Measurements from ENCODE around the gene POGLUT2.

Gene POGLUT2

DNA sequence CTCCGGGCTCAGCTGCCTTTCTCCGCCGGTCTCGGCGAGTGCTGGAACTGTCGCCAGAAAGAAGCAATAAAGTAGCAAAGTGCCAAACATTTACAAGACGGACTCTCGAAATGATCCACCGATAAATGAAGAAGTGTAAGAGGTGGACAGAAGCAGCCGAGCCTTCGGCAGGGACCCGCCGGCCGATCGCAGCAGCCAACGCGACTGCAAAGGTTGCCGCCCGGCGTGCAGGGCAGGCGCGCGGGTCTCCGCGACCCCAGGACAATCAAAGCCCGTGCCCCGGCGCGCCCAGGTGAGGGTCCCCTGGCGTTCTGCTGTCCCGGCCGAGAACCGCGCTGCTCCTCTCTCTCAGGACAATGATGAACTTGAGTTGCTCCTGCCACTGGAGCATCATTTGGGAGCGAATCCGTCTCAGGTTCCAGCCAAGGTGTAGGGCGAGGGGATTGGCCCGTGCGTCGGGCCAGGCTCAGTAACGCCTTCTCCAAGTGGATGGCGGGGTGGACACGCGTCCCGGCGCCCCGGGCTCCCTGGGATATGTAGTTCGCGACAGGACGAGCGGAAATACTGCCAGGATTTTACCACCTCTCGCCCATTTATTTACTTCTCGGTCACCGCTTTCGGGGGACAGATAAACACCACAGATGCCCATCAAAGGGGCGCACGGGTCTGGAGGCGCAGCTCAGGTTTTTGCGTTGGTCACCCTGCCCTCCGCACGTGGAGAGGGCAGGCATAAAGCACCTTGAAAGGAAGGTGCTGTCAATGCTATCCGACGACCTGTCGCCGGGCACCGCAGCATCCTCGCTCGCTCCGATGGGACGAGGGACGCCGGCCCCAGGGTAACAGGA, at the start of gene POGLUT2, which contains the start of gene BIVM:
POGLUT2 (minus strand) TSS at position 396 of the 845 bp plus-strand sequence; CDS start at position 90, 306 bp downstream.
BIVM (plus strand) TSS at position 539 of the 845 bp plus-strand sequence. CDS start 8,149 bp downstream, outside the sequence.
- DNase-seq: peak; percentile 67

DNA sequence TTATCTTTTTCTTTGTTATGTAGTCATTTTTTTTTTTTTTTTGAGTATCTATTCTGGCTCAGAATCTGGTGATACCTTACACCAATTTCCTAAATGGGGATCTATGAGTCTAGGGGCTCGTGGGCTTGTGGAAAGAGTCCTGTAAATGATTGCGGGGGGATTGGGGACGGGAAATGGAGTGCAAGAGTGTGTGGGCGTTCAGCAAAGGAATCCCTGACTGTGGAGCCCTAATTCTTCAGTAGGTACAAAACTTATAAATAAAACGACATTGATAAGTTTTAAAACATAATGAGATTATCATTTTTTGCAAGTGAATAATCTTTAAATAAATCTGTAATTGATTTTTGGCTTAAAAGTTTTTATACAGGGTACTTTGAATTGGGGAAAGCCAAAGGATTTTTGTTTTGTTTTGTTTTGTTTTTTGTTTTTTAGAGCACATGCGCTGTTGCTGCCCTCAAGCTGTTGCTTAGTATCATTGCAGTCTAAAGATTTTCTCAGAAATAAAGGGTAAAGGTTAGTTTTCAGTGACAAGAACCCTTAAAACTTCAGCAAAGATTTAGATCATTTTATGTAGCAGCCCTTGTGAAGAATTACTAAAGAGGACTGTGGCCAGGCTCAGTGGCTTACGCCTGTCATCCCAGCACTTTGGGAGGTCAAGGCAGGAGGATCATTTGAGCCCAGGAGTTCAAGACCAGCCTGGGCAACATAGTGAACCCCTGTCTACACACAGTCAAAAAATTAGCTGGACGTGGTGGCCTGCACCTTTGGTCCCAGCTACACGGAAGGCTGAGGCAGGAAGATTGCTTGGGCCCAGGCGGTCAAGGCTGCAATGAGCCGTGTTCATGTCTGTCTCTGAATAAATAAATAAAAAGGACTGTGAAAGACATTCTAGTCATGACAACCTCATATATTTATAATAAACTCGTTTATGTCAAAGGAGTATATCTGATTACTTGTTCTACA, 48.8 kb upstream of the POGLUT2 start:
- DNase-seq: no peak

DNA sequence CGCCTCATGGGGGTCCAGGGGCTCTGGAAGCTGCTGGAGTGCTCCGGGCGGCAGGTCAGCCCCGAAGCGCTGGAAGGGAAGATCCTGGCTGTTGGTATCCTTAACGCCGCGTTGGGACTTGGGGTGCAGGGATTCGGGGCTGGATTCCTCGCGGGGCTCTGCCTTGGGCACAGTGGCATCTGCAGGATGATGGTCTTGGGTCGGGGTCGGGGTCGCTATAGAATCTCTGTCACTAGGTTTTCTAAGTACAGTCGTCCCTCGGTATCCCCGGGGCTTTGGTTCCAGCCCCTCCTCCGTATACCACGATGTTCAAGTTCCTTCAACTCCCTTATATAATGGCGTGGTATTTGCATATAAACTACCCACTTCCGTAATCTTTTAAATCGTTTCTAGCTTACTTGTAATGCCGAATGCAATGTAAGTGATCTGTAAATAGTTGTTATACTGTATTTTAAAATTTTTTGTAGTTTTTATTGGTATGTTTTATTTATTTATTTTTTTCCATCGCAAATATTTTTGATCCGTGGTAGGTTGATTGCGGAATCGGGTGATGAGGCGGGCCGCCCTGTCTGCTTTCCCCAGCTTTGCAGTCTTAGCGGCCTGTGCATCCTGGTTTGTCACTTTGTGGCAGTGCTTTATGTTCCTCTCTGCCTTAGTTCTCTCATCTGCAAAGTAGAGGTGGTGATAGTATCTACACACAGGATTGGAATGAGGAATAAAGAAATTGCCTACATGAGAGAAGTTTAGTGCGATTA, 47.7 kb upstream of the POGLUT2 start:
- DNase-seq: peak; percentile 37

DNA sequence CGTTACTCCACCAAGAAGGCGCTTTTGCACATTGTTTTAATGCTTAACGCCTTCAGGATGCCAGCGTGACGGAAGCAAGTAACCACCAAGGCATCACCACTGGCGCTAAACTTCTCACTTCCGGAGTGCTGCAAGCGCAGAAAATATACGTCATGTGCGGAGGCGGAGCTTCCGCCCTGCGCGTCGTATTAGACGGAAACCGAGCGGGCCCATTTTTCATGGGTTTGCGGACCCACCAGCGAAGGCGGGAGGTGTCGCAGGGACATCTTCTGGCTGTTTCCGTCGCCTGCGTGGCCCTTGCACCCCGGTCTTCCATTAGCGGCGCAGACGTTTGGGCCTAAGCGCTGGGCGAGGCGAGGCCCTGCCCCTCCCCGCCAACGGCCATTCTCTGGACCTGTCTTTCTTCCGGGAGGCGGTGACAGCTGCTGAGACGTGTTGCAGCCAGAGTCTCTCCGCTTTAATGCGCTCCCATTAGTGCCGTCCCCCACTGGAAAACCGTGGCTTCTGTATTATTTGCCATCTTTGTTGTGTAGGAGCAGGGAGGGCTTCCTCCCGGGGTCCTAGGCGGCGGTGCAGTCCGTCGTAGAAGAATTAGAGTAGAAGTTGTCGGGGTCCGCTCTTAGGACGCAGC, 47.0 kb upstream of the POGLUT2 start, which contains the start of gene ERCC5:
ERCC5 (plus strand) TSS at position 403 of the 631 bp plus-strand sequence. CDS start 235 bp downstream, outside the sequence.
- peak; percentile 95 for DNase-seq

DNA sequence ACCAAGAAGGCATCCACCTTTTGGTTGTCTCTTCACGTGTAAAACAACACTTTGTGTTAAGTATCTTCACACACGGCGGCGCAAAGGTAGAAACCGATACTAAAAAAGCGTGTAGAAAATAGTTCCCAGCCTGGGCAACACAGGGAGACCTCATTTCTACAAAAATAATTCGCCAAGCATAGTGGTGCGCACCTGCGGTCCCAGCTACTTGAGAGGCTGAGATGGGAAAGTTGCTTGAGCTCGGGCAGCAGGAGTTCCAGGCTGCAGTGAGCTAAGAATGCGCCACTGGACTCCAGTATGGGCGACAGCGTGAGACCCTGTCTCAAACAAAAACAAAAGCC, 46.5 kb upstream of the POGLUT2 start:
- DNase-seq: no peak

DNA sequence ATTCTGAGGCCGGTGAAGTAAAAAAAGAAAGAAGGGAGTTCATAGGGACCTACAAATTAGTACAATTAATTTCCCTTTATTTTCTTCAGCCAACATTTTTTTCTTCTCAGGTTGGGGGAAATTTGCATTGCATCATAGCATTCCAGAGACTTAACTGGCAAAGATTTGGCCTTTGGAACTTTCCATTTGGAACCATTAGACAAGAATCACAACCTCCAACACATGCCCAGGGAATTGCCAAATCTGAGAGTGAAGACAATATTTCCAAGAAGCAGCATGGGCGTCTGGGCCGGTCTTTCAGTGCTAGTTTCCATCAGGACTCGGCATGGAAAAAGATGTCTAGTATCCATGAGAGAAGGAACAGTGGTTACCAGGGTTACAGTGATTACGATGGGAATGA, 40.7 kb upstream of the POGLUT2 start:
- no peak for DNase-seq

DNA sequence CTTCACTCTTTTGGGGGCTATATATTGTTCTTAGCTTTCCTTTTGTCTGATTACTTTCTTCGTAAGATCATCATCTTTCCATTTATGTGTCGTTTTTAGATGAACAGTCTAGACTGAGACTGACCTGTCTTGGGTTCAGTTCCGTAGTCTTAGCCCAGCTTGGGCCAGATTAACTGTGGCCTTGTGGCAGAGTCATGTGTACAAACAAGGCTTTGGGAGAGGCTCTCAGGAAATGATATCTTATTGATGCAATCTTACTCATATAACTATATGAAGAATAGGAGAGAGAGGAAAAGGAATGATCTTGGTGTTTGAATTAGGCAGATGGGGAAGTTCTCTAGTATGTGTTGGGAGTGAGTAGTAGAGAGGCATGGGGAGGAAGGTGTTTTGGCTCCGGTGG, 40.2 kb upstream of the POGLUT2 start:
- DNase-seq: no peak

DNA sequence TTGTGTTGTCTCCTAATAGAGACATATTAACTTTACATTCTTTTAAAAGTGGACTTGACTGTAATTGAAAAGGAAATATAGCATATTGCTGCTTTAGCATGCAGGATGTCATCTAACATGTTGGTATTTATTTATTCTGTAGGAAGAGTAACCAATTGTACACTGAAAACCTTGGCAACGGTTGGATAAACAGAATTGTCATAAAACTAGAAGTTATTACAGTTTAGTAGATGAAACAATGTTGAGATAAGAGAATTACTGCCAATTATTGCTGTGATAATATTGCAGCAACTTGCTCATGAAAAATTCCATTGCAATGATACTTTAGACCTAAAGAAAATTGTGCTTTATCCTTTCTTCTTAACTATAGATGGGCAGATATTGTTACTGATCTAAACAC, 39.5 kb upstream of the POGLUT2 start:
- DNase-seq: no peak

DNA sequence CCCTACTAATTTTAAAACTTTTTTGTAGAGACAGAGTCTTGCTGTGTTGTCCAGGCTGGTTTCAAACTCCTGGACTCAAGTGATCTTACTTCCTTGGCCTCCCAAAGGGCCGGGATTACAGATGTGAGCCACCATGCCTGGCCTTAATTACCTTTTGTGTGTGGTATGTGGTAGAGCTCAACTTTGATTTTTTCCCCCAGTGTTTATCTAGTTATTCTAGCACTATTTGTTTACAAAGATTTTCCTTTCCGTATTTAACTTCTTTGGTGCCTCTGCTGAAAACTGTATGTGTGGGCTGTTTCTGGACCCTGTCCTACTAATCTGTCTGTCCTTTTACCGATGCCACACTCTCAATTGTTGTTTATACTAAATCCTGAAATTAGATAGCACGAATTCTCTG, 37.7 kb upstream of the POGLUT2 start:
- DNase-seq: no peak

DNA sequence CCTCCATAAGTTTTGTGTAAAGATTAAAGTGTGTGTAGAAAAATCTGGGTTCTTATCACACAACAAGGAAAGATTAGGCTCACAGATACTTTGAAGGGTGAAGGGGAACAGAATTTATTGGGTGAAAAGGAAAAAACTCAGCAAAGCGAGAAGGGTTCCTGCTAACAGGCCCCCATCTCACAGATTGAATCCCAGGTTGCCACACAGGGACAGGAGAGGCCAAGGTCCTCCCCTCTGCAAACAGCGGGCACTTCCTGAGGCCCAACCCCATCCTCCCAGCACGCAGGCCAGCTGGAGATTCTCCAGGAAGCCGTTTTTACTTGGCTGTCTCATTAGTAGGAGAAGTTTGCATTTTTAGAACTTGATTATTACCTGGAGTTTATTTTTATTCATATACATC, 31.9 kb upstream of the POGLUT2 start:
- DNase-seq: no peak

DNA sequence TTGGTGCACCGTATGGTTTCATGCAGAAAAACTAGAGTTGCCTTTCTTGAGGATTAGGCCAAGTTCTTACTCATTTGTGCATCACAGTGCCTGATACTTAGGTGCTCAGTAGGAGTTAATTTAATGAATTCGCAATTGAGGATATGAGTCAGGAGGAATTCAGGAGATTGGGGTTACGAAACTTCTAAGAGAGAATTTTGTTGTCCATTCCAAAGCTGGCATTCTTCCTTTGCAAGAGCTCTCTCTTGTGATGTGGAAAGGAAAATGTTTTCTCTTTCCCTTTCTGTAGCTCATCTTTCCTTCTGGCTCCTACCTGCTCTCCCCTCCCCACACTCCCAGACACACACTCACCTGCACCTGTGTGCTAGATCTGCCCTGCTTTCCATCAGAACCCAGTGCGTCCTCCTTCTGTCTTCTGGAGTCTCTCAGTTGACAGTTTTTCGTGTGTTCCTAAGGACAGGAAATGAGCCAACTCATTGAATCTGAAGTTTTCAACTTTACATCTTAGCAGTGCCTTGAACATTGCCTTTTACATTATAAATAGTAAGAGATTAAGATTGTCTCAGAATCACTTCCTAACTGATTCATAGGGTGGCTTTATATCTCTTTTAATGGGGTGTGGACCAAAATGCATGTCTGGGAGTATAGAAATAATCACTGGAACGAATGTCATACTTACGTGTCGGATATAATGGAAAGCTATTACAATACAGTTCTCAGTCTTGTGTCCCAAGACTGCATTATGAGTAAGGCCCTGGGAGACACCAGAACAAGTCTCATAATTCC, 27.3 kb upstream of the POGLUT2 start:
- DNase-seq: no peak

DNA sequence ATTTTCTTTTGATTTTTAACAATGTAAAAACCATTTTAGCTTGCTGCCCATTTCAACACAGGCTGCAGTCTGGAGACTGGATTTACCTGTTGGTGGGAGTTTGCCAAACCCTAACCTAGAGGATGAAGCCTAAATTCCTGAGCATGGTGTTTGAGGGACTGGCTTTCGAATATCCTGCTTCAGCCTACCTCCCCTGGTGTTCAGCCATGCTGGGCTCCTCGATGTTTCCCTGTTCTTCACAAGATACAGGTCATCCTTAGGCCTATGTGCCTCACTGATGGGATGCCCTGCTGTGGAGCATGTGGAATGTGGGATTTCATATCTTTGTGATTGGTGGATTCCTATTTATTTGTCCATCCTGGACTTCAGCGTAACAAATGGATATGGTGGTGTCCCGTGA, 26.6 kb upstream of the POGLUT2 start:
- no peak for DNase-seq

DNA sequence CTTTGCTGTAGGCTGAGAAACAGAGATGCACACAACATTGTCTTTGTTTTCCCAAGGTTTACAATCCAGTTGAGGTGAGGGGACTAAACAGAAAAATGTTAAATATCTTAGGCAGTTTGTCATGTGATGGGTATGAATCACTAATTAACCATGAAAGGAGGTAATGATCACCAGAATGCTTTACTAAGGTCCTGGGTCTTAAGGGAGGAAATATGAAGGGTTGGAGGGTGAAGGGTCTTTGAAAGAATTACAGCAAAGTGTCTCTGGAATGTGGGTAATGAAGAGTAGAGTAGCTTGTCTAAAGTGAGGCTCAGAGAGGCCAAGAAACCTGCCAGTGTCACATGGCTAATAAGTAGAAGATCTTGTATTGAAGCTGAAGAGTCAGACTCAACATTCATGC, 19.1 kb upstream of the POGLUT2 start:
- no peak for DNase-seq

DNA sequence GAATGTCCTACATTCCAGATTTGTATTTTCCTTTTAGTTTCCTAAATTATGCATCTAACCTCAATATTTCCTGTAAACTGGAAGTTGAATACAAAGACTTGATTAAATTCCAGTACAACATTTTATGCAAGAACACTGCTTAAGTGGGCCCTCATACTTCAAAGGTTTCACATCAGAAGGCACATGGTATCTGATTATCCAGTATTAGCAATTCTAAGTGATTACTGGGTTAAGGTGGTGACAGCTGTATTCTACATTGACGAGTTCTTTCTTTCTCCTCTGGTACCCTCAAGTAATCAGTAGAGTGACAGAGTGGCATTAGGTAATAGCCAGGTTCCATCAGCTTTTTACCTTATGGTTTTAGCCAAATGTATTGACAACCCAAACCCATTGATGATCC, 18.5 kb upstream of the POGLUT2 start:
- DNase-seq: no peak

DNA sequence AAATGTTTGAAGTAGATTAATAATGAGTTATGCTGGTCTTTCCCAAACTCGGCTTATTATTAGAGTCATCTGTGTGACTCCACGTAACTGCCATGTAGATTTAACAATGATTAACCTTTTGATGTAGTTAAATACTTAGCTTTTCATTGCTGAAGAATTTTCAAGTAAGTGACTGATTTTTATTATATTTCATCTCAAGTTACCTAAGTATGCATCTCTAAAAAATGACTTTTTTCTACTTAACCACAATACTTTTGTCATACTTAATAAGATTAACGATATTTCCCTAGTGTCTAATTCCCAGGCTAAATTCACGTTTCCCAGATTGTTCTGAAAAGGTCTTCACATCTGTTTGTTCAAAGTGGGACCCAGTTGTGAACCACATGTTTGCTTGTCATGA, 17.9 kb upstream of the POGLUT2 start:
- DNase-seq: no peak

DNA sequence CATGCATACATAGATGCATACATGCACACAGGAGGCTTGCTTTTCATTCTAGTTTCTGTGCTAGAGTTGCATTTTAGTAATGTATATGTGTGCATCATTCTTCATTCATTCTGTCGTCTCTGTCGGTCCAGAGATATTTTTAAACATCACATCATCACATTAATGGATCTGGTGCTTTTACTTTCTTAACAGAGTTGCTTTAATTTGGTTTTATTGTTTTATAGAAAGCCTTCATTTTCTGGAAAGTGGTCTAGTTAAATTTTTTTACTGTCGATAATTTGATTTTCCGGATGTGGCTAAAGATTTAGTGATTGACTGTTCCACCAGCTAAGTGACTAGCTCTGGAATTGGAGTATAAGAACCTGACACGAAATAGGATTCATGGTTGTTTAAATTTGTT, 17.0 kb upstream of the POGLUT2 start:
- DNase-seq: no peak

DNA sequence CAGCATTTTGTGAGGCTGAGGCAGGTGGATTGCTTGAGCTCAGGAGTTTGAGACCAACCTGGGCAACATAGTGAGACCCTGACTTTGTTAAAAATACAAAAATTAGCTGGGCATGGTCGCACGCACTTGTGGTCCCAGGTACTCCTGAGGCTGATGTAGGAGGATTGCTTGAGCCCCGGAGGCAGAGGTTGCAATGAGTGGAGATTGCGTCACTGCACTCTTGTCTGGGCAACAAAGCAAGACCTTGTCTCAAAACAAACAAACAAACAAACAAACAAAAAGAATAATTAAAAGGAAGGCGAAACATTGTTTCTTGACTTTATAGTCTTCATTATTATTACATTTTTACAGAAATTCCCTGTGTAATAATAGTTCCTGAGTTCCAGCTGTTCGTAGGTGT, 16.0 kb upstream of the POGLUT2 start:
- DNase-seq: no peak

DNA sequence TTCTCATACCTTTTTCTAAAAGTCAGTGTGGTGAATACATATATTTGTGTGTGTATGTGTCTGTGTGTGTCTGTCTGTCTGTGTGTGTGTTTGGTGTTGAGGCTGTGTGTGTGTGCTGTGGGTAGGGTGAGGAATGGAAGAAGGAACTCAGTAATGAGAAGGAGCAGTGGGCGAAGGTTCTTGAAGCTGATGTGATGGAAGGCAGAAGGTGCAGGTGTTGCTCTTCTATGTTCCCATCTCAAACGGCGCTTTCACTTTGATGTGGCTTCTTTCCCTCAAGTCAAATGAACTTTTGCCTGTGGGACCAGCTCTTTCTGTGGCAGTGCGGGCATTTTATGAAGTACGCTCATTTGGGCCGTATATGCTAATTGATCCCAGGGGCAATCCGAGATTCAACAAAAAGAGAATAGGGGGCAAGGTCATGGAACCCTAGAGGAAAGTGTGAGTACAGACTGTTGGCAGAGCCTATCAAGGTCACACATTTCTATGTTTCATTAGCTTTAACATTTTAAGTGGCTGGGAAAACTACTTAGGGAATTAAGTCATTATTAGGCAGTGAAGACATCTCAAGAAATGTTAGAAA, 15.3 kb upstream of the POGLUT2 start:
- DNase-seq: no peak

DNA sequence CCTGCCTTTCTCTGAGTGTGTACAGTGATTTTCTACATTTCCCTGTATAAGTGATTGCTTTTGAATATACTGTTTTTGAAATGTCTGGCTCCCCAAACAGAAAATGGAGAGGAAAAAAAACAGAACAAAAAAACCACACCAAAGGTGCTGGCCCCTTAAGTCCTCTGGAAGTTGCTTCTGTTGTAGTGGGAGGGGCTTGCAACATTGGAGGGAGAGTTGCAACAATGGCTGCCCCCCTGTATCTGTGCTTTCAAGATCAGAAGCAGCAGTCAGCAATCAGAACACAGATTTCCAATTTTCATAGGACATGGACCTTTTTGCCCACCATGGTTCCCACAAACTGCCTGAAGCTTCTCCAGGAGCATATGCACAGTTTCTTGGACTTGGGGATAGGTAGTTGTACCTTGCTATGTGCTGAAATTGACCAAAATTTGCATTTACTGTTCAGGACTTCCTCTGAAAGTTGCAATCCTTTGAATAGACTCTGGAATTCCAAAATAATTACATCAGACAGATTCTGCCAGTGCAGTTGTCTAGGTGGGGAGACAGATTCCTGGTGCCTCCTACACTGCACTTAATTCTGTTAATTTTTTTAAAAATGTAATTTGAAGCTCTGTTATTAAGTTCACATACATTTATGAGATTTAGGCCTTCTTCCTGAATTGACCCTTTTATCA, 14.0 kb upstream of the POGLUT2 start:
- DNase-seq: no peak

DNA sequence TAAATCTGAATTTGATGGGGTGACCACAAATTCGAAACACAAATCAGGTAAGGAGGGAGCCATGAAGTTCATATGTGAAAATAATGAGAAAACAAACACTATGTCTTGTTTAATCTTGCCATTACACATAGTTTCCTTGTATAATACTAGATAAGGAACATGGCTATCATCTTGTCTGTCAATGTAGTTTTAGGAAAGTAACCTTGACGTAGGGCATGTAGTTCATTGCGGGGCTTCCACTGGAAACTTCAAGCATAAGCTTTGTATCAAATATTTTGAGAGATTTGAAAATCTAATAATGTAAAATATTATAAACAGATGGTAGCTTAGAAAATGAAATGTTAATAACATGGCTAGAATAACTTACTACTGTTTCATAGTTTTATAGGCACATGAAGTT, 8.9 kb upstream of the POGLUT2 start:
- DNase-seq: no peak

DNA sequence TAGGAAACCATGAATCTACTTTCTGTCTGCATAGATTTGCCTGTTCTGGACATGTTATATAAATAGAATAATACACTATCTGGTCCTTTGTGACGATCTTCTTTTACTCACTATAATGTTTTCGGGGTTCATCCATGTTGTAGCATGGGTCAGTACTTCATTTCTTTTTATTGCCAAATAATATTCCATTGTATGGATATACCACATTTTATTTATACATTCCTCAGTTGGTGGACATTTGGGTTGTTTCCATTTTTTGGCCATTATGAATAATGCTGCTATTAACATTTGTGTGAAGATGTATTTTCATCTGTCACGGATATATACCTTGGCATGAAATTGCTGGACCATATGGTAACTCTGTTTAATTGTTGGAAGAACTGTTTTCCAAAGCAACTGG, 6.9 kb upstream of the POGLUT2 start:
- no peak for DNase-seq
